22Rv1 (cell line): ENCODE measurements around the gene ASPN.

Experiments used
- ZFX ChIP-seq: fragments of 450-650 bp; IDR thresholded peaks from 2 replicates; pipeline ENCODE4 v1.6.1; 2017; ENCODE audit warnings: antibody characterized with exemption, borderline replicate concordance
- TF ChIP-seq, protein P1 (sequence below): fragments of 450-650 bp; IDR thresholded peaks from 2 replicates; pipeline ENCODE4 v1.5.1; 2017; ENCODE audit warnings: mild to moderate bottlenecking

DNA sequence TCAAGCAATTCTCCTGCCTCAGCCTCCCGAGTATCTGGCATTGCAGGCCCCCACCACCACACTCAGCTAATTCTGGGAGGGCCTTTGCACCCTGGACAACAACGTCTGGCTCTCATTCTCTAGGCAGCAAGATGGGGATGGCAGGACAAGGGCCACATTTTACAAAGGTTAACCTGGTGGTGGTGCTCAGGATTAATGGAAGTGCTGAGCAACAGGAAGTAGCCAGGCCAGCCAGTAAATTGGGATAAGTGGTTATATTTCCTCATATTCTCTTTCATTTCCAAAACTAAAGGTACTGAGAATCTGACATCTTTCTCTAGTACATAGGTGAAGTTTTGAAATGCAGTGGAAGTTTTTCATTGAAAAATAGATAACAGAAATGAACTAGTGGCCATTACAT is 24.7 kb upstream of the ASPN start:
- TF ChIP-seq, protein P1, sequence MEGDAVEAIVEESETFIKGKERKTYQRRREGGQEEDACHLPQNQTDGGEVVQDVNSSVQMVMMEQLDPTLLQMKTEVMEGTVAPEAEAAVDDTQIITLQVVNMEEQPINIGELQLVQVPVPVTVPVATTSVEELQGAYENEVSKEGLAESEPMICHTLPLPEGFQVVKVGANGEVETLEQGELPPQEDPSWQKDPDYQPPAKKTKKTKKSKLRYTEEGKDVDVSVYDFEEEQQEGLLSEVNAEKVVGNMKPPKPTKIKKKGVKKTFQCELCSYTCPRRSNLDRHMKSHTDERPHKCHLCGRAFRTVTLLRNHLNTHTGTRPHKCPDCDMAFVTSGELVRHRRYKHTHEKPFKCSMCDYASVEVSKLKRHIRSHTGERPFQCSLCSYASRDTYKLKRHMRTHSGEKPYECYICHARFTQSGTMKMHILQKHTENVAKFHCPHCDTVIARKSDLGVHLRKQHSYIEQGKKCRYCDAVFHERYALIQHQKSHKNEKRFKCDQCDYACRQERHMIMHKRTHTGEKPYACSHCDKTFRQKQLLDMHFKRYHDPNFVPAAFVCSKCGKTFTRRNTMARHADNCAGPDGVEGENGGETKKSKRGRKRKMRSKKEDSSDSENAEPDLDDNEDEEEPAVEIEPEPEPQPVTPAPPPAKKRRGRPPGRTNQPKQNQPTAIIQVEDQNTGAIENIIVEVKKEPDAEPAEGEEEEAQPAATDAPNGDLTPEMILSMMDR, result no peak
- TF ChIP-seq ZFX, result no peak
